ENCODE results near the gene VCX3B. TPM values are rescaled to one million over a fixed set of nuclear protein-coding genes. Genes with fewer than 3 reads are reported as not detected.

The VCX3B gene
- total and polyA plus RNA-seq, 2 donors (not counting 3 experiments of a cell fraction or from before 2014, with no cell fraction given) = not detected

GRCh38 chrX:8455557-8455956 lies 9.1 kb upstream of the VCX3B start:
- dilution Hi-C loops (cut with MboI; ENCODE audit: extremely low pct_ligation_motif_present, low sequenced_read_pairs) = no loop called here

More at GRCh38 chrX:8455557-8455956, 9.1 kb upstream of the VCX3B start:
- TF ChIP-seq GATA2 (IDR thresholded peaks at IDR 0.05; ENCODE audit: insufficient read depth, insufficient read length, low read depth, low read length) = no peak
- no peak for TF ChIP-seq POLR2AphosphoS5 (IDR thresholded peaks at IDR 0.05; ENCODE audit: insufficient read depth, low read depth, low read length)
- no peak for TF ChIP-seq JUN (IDR thresholded peaks at IDR 0.05; ENCODE audit: borderline replicate concordance, insufficient read depth, insufficient read length, low read depth)
- no peak for TF ChIP-seq MYC (IDR thresholded peaks at IDR 0.05; ENCODE audit: low read depth, low read length)
- no peak for TF ChIP-seq MAX (IDR thresholded peaks at IDR 0.05; ENCODE audit: insufficient read depth, insufficient read length)
- no peak for TF ChIP-seq EZH2 (IDR thresholded peaks at IDR 0.05; ENCODE audit: borderline replicate concordance, low read depth, low read length, severe bottlenecking)
- no peak for TF ChIP-seq CTCF (IDR thresholded peaks at IDR 0.05; ENCODE audit: extremely low read depth in 1 of 2, insufficient read depth in 1 of 2, low read depth in 1 of 2, low read length in 2 of 2)
- TF ChIP-seq FOS (IDR thresholded peaks at IDR 0.05; ENCODE audit: borderline replicate concordance, insufficient read depth, low read length) = no peak
- TF ChIP-seq POLR2A (IDR thresholded peaks at IDR 0.05; ENCODE audit: low read depth, low read length) = no peak
- no peak overlapping the region for H3K4me2 ChIP-seq (ENCODE audit: insufficient read depth, low read length)
- H4K20me1 ChIP-seq (replicated peaks; ENCODE audit: control insufficient read depth, extremely low read depth, insufficient read depth, low read length) = no peaks in the 10 kb centered on the region
- no peaks in the 10 kb centered on the region for H3K36me3 ChIP-seq (ENCODE audit: control insufficient read depth in 2 of 2, extremely low read depth in 1 of 2, insufficient read depth in 2 of 2, low read length in 2 of 2)
- DNase-seq (ENCODE audit: low read depth, low spot score) (no peak), FAIRE-seq (no peak)
- H3K4me3 ChIP-seq (replicated peaks in 1 of 3; ENCODE audit: insufficient read depth in 1 of 3, low read depth in 1 of 3, low read length in 3 of 3) = no peak overlapping the region
- intact Hi-C loops (cut with micrococcal nuclease) = no loop called here
- no TSS peak for BruUV-seq (replicated peaks)
- no peak overlapping the region for H2AFZ ChIP-seq (ENCODE audit: low read depth, low read length)
- ChIA-PET CTCF (interaction anchor here (0.8 kb wide), 1 partner anchor 283 kb away, joined by 3 read pairs; no protein-coding TSS in a partner anchor), POLR2A (no interaction called here)
- no peaks in the 10 kb centered on the region for H3K9me3 ChIP-seq (replicated peaks; ENCODE audit: control insufficient read depth, insufficient read depth, low read length)
- H3K9ac ChIP-seq (replicated peaks; ENCODE audit: extremely low read depth, insufficient read depth, low read length) = no peak overlapping the region
- H3K9me1 ChIP-seq (replicated peaks; ENCODE audit: control insufficient read depth, extremely low read depth, insufficient read depth, low read length) = no peaks in the 10 kb centered on the region
- H3K4me1 ChIP-seq (ENCODE audit: control insufficient read depth, extremely low read depth, insufficient read depth, low read length) = no peaks in the 10 kb centered on the region
- no peak overlapping the region for H3K27ac ChIP-seq (ENCODE audit: insufficient read depth, low read depth, low read length)
- H3K79me2 ChIP-seq (ENCODE audit: control insufficient read depth, insufficient read depth, low read length) = no peaks in the 10 kb centered on the region
- H3K27me3 ChIP-seq (ENCODE audit: control insufficient read depth in 2 of 2, insufficient read depth in 2 of 2, low read length in 2 of 2) = no peaks in the 10 kb centered on the region
